Right atrium auricular region (tissue), 2 donors: ENCODE data around the gene IL21R. TPM values are rescaled to one million over a fixed set of nuclear protein-coding genes. Genes with fewer than 3 reads are reported as not detected.

ENCODE experiments used
- DNase-seq: peaks from one replicate; pipeline ENCODE4 v3.0.0-alpha.2; 2019; ENCODE audit warnings: low spot score
- H3K27ac ChIP-seq, 2 donors: fragments of 200-600 bp; sonication (generic); 1 replicate in 1 of 2; 2 replicates in 1 of 2; pipeline ENCODE4 v1.5.1; 2016 to 2019
- H3K27me3 ChIP-seq, 2 donors: fragments of 200-600 bp; sonication (generic); one replicate each; pipeline versions ENCODE4 v1.5.1 to v1.6.0; 2017 to 2019
- H3K36me3 ChIP-seq: fragments of 200-600 bp; sonication (generic); one replicate; pipeline ENCODE4 v1.5.1; 2016
- H3K4me1 ChIP-seq, 2 donors: fragments of 200-600 bp; sonication (generic); one replicate each; pipeline versions ENCODE4 v1.5.1 to v1.6.0; 2017 to 2019
- H3K4me3 ChIP-seq, 2 donors: fragments of 200-600 bp; sonication (generic); 1 replicate in 1 of 2; 2 replicates in 1 of 2; pipeline ENCODE4 v1.5.1; 2017 to 2019; ENCODE audit warnings: mild to moderate bottlenecking in 1 of 2, moderate library complexity in 1 of 2
- H3K9me3 ChIP-seq, 2 donors: fragments of 200-600 bp; sonication (generic); one replicate each; pipeline ENCODE4 v1.5.1; 2019
- CTCF ChIP-seq, 2 donors: fragments of 200-600 bp; sonication (generic); IDR thresholded peaks; one replicate each; pipeline ENCODE4 v1.5.1; 2019; ENCODE audit warnings: antibody characterized with exemption in 2 of 2
- total RNA-seq, 2 donors: library from RNA; depleted of rRNA; stranded (reverse); fragments of >200 nt; gene quantifications; one replicate each; pipeline ENCODE4 v1.1.0, GENCODE V29; 2016

Gene IL21R
- total RNA-seq, 2 donors from 2014 or later = 0.07 to 1.3 TPM

DNA sequence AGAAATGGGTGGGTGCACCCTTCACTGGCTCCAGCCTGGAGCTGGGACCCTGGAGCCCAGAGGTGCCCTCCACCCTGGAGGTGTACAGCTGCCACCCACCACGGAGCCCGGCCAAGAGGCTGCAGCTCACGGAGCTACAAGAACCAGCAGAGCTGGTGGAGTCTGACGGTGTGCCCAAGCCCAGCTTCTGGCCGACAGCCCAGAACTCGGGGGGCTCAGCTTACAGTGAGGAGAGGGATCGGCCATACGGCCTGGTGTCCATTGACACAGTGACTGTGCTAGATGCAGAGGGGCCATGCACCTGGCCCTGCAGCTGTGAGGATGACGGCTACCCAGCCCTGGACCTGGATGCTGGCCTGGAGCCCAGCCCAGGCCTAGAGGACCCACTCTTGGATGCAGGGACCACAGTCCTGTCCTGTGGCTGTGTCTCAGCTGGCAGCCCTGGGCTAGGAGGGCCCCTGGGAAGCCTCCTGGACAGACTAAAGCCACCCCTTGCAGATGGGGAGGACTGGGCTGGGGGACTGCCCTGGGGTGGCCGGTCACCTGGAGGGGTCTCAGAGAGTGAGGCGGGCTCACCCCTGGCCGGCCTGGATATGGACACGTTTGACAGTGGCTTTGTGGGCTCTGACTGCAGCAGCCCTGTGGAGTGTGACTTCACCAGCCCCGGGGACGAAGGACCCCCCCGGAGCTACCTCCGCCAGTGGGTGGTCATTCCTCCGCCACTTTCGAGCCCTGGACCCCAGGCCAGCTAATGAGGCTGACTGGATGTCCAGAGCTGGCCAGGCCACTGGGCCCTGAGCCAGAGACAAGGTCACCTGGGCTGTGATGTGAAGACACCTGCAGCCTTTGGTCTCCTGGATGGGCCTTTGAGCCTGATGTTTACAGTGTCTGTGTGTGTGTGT is 46.8 kb downstream of the IL21R start:
- Histone ChIP-seq H3K27me3 (no peaks in the 10 kb centered on the region), H3K4me3 (no peak overlapping the region), H3K4me1 (no peaks in the 10 kb centered on the region), H3K9me3 (peaks cover 0 to 23% of the 10 kb centered on the region in 2 donors), H3K27ac (no peak overlapping the region), H3K36me3 (no peaks in the 10 kb centered on the region)
- TF ChIP-seq CTCF (IDR thresholded peaks at IDR 0.05) = no peak
- DNase-seq = no peak

- no peaks in the 10 kb centered on the region for H3K4me1 ChIP-seq
- H3K4me3 ChIP-seq = no peak overlapping the region
- no peak overlapping the region for H3K27ac ChIP-seq
- no peaks in the 10 kb centered on the region for H3K27me3 ChIP-seq
- no peak for TF ChIP-seq CTCF (IDR thresholded peaks at IDR 0.05)
- H3K9me3 ChIP-seq = peaks cover 0 to 14% of the 10 kb centered on the region in 2 donors
- H3K36me3 ChIP-seq = no peaks in the 10 kb centered on the region
- DNase-seq = no peak
Measured at GRCh38 chr16:27449434-27450195, 47.6 kb downstream of the IL21R start.

GRCh38 chr16:27450196-27450549 is 48.2 kb downstream of the IL21R start:
- no peak overlapping the region for H3K27ac ChIP-seq
- H3K4me1 ChIP-seq = no peaks in the 10 kb centered on the region
- no peak for DNase-seq
- H3K9me3 ChIP-seq = peaks cover 0 to 12% of the 10 kb centered on the region in 2 donors
- TF ChIP-seq CTCF (IDR thresholded peaks at IDR 0.05) = no peak
- H3K4me3 ChIP-seq = no peak overlapping the region
- H3K36me3 ChIP-seq = no peaks in the 10 kb centered on the region
- no peaks in the 10 kb centered on the region for H3K27me3 ChIP-seq

DNA sequence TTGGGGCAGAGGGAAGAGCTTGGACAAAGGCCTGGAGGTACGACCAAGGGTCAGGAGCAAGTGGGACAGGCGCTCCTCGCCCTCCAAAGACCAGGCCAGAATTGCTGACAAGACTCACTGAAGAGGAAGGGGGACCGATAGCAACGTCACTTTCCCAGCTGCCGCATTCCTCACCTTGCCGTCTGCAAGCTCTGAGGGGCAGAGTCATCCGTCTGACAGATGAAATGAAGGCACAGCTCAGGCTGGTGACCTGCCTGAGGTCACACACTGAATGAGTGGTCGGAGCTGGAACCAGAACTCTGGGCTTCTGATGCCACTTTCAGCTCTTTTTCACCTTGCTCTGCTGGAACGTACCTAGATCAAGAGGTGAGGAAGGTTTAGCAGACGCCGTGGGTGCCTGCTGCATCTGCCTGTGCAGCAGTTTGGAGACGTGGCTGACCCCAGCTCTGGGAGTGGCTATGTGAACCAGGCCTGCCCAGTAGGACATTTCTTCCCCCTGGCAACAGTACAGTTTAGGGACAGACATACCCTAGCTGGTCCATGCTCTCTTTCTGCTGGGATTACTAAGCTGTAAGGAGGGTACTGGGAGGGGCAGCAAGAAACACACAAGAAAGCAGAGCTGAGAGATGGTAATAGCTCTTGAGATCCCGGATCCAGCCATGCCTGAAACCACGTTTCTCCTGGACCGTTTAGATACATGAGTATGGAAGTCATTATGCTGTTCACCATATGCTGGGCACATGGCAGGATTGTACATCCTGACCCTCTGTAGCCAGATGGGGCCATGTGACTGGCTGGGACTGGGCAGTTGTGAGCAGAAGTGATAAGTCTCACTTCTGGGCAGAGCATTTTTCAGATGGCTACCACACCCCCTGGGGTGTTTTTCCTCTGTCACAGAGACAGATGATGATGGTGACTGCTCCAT is 50.9 kb downstream of the IL21R start:
- Histone ChIP-seq H3K4me3 (no peak overlapping the region), H3K4me1 (peaks cover 0 to 13% of the 10 kb centered on the region in 2 donors), H3K27ac (no peak overlapping the region), H3K27me3 (no peaks in the 10 kb centered on the region), H3K9me3 (no peaks in the 10 kb centered on the region), H3K36me3 (no peaks in the 10 kb centered on the region)
- no peak for TF ChIP-seq CTCF (IDR thresholded peaks at IDR 0.05)
- no peak for DNase-seq

DNA sequence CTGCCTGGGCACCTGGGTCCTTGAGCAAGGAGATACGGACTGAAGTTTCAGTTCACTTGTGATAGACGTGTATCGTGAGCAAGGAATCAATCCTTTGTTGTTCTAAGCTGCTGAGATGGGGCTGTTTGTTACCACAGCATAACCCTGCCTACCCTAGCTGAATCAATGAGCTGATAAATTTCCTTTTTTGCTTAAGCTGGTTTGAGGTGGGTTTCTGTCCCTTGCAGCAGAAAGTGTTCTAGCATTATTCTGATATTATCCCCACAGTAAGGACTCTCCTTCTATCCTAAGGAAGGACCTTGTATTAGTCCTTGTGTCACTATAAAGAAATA is 51.5 kb downstream of the IL21R start:
- Histone ChIP-seq H3K4me1 (peaks cover 0 to 13% of the 10 kb centered on the region in 2 donors), H3K9me3 (no peaks in the 10 kb centered on the region), H3K27me3 (no peaks in the 10 kb centered on the region), H3K27ac (no peak overlapping the region), H3K4me3 (no peak overlapping the region), H3K36me3 (no peaks in the 10 kb centered on the region)
- DNase-seq = no peak
- TF ChIP-seq CTCF (IDR thresholded peaks at IDR 0.05) = no peak
